Left renal pelvis (tissue), 4 donors: ENCODE results near the gene ZBTB1. TPM values are rescaled to one million over a fixed set of nuclear protein-coding genes. Genes with fewer than 3 reads are reported as not detected.
"Not testable (repeated sequence)": the region's sequence is repeated elsewhere in the genome, so short reads cannot be mapped to it uniquely, and the experiment has no call there.

Experiments
- DNase-seq, 4 donors: peaks; one replicate each; pipeline ENCODE4 v3.0.0-alpha.2; 2013; ENCODE audit warnings: low read depth in 4 of 4, low spot score in 3 of 4
- polyA plus RNA-seq, 4 donors: library from polyadenylated mRNA; unstranded; fragments of 120-200 nt; gene quantifications; one replicate each; pipeline ENCODE4 v1.2.1, GENCODE V29; 2013; ENCODE audit not compliant: insufficient read length in 4 of 4

The ZBTB1 gene
- polyA plus RNA-seq, 4 donors = 63.7 to 70.7 (median 67.6) TPM

GRCh38 chr14:64496764-64497163, 7.8 kb upstream of the ZBTB1 start:
- no peak for DNase-seq

- no peak for DNase-seq
Measured at GRCh38 chr14:64500088-64500487, 4.5 kb upstream of the ZBTB1 start.

GRCh38 chr14:64501411-64502171, 3.0 kb upstream of the ZBTB1 start:
- no peak for DNase-seq

- no peak for DNase-seq
Measured at GRCh38 chr14:64502456-64502855, 2.1 kb upstream of the ZBTB1 start.

- DNase-seq = peak in 1 of 4 donors; percentile 46
Measured at GRCh38 chr14:64502887-64503433, 1.6 kb upstream of the ZBTB1 start.

- DNase-seq = peak; percentile 77 to 87 (median 84)
Measured at GRCh38 chr14:64503434-64504309, 898 bp upstream of the ZBTB1 start, which contains the start of gene ZBTB25. TSS of gene ZBTB25 (minus strand) at chr14:64503838. CDS start at chr14:64490533, 13,305 bp downstream.

- DNase-seq = peak; percentile 82 to 87 (median 84)
Measured at GRCh38 chr14:64504897-64505794, 576 bp downstream of the ZBTB1 start.

- no peak for DNase-seq
Measured at GRCh38 chr14:64506721-64507120, 2.2 kb downstream of the ZBTB1 start.

GRCh38 chr14:64507376-64508156, 3.0 kb downstream of the ZBTB1 start:
- DNase-seq = no peak

- no peak for DNase-seq
Measured at GRCh38 chr14:64508215-64508776, 3.7 kb downstream of the ZBTB1 start.

- no peak for DNase-seq
Measured at GRCh38 chr14:64509036-64509435, 4.5 kb downstream of the ZBTB1 start.

GRCh38 chr14:64510825-64511671, 6.5 kb downstream of the ZBTB1 start:
- DNase-seq = peak in 3 of 4 donors; percentile 46 to 58 (median 54)

GRCh38 chr14:64513271-64513670, 8.7 kb downstream of the ZBTB1 start:
- no peak for DNase-seq

- no peak for DNase-seq
Measured at GRCh38 chr14:64515053-64515452, 10.5 kb downstream of the ZBTB1 start.

- no peak for DNase-seq
Measured at GRCh38 chr14:64516969-64517368, 12.4 kb downstream of the ZBTB1 start.

- not testable (repeated sequence) for DNase-seq
Measured at GRCh38 chr14:64517667-64518066, 13.1 kb downstream of the ZBTB1 start.

GRCh38 chr14:64518229-64518628, 13.7 kb downstream of the ZBTB1 start:
- no peak for DNase-seq

- no peak for DNase-seq
Measured at GRCh38 chr14:64520699-64521098, 16.1 kb downstream of the ZBTB1 start.
